HG03103 (cell line): ENCODE data around the gene NAPG.
"Not testable (repeated sequence)": the region's sequence is repeated elsewhere in the genome, so short reads cannot be mapped to it uniquely, and the experiment has no call there.

Source experiments
- ATAC-seq: cut with Tn5 transposase; IDR thresholded peaks from one replicate; pipeline ENCODE4 v1.9.1; 2021; ENCODE audit warnings: low read depth; ENCODE audit not compliant: unreplicated experiment

The NAPG gene

DNA sequence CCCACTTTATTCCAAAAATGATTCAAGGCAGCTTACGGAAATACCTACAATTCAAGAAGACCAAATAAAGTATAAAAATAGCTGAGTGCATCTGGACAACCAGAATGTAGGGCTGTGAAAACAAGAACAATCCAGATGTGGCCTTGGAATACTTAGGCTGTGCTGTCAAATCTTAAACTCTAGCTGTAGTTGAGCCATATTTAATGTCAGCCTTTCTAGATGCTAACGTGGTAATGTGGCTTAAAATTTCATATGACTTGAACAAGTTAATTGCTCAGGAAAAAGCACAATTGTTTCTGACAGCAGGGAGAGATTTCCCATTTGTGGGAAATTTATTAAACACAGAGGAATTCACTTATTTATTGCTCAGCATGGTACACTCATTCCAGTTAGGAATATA, 14.6 kb upstream of the NAPG start:
- no peak for ATAC-seq

DNA sequence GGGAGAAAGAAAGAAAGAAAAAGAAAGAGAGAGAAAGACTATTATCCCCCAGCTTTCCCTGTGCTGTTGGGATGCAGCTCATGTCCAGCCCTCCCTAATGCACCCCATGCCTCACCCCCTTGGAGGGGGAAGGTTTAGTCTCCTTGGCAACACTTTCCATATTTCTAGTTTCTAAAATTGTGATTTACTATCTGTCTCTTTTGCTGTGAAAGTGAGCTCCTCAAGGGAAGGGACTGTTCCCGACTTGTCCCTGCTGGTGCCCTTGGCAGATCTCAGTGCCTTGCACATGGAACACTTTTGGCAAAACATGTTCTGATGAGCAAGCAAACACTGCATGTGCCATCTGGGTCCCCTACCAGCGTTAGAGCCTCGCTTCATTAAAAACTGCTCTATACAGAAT, 11.7 kb upstream of the NAPG start:
- ATAC-seq = no peak

DNA sequence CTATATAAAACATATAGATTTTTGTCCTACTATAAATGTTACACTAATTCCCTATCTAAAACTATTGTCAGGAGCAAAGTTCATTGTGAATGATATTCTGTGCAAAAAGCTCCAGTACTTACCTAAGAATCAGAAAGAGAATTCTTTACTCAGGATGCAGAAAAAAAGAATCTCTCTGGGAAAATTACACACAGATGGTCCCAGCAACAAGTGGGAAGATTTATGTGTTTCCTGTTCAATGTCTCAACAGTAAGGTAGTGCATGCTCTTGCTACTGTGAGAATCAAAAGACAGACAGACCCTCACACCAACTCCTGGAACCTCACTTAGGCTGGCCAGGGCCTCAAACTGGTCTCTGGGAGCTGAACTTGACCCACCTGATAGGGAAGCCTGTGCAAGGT, 11.2 kb upstream of the NAPG start:
- ATAC-seq = no peak

DNA sequence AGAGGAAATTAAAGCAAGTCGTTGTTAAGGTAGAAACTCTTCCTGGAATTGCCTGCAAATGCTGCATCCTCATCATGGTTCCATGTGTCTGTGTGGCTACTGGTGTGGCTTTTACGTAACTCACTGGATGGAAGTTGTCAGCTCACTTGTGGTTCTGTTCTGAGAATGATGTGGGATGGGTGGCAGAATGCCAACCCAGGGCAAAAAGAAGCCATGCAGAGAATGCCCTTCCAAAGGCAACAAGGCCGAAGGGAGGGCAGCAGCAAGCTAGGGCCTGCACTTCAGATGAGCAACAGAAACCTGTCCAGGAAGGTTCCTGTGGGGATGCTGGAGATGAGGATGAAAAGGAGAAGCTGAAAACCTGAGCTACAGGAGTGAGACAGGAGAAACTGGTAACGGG, 10.4 kb upstream of the NAPG start:
- no peak for ATAC-seq

DNA sequence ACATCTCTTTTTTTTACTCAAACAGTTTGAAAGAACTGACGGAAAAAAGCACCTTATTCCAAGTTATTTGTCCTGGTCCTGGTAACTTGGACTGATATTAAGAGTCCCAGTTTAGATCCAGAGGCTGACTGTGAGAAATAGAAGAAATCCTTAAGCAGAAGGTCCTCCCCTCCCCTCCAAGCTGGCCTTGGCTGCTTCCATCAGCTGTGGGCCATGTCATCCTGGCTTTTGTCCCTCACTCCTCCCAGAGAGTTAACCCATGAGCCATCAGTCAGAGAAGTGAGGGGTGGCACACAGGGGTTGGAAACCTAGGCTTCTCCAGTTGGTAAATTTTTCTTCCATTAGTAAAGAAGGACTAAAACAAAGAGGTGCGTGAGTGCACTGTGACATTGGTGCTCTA, 9.7 kb upstream of the NAPG start:
- no peak for ATAC-seq

DNA sequence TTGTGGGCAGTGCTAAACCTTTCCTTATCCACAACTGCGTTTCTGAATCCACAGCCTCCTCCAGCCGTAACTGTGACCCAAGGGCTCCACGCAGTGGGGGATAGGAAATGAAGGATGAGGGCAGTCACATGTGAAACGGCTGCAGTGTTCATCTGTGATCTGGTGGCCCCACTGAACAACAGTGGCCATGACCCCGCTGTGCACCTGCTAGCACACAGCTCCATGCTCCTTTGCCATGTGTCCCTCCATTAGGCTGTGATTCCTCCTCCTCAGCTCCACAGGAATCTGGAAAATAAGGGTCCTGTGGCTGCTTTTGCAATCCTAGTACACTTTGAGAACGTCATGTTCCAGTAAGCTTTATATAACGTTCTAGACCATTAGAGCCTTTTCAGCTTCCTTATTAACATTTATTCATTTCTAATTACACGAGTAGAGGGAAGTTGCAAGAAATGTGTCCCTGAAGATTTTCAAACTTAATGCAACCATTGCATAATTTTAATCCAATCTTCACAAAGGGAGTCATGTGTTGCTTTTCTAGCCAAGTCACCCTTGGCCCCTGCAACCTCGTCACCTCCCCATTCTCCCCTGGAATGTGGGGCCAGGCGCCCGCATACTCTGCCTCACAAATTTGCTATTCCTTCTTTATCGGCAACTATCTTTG, 7.1 kb upstream of the NAPG start:
- no peak for ATAC-seq

DNA sequence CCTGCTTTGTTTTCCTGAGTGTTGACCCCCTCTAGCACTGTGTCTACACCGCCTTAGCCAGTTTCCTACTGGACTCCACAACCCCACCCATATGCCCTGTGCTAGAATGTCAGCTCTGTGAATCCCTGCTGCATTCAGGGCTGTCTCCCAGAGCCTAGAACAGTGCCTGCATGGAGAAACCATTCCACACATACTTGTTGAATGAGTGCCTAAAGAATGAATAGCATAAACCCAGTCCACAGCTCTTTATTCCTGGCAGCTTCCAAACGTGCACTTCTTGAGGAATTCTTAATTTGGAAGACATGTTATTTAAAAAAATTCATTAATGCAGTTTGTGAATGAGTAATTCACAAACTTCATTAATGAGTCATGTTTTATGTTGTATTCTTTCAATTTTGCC, 6.5 kb upstream of the NAPG start:
- ATAC-seq = no peak

DNA sequence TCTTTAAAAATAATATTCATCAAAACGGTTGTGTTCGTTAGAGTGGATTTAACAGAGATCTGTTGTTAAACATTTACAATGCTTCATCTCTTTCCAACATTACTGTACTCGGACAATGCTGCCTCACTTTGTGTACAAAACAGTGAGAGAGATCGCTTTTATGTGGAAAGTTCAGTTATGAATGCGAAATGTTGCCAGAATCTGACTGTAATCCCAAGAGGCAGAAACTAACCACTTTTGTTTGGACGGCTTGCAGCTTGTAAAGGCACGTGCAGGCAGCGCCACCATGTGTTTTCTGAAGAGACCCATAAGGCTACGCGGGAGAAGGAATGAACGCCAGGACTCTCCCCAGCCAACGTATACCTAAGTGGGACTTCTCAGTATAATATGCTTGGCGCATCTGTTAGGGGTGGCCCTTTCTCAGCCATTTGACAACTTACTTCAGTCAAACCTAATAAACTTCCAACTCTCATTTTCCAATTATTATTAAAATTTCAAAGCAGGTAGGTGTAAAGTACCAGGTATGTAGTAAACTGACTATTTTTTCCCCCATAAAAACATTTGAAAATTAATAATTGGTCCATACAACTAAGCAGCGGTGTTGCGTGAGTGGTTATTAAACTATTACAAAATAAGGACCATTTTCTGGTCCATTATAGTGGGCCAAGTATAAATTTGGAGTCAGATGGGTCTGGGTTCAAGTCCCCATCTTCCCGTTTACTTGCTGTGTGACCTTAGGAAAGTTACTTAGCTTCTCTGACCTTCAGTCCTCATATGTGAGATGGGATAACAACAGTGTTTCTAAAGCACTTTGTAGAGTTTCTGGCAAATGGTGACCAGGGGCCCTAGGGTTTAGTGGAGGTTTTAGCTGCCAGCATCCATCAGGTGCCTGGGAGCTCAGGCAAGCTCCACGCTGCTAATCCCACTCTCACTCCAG, 5.6 kb upstream of the NAPG start:
- ATAC-seq = peak; percentile 74

DNA sequence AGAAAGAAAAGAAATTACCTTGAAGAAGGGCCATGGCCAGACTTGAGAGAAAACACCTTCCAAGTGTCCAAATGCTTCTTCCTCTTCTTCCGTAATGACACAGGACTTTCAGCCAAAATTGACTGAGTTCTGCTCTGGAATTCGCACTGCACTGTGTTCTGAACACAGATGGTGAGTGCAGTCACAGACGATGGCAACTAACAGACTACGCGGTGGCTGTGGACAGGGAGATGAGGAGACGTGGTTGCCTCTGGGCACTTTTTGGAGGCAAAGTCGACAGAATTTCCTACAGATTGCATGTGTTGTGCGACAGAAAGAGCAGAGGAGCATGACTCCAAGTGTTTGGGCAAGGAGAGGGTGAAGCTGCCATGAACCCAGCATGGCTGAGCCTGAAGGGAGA, 4.3 kb upstream of the NAPG start:
- ATAC-seq = no peak

DNA sequence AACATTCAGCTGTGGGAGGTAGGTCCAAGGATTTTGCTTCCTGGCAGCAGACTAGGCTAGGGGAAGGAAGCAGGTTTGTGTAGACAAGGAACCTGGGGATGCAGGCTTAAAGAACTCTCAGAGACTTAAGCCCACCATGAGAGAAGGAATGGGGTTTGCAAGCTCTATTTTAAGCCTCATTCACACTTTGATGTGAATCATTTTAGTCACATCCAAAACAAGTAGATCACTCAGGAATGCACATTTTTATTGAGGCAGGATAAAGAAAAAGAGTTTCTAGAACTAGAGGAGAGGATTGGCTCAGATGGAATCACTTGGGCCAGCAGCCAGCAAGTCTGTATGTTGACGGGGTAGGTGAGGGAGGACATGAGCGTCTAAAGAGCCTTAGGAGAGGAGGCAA, 3.3 kb upstream of the NAPG start:
- ATAC-seq = no peak

DNA sequence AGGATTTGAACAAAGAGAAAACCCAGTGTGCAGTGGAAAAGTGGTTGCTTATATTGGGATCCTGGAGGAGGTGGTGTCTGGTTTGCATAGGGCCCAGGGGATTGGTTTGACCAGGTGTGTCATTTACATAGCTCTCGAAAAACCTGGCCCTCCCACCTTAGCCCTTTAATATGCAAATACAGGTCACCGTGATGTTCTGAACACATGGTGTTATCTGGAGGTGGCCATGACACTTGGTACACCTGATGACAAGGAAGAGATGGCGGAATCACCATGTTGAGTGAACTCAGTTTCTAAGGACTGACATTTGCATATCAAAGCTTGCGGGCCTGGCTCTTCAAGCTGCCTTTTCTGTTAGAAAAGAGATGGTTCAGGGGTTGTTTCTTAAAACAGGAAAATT, 2.3 kb upstream of the NAPG start:
- no peak for ATAC-seq

DNA sequence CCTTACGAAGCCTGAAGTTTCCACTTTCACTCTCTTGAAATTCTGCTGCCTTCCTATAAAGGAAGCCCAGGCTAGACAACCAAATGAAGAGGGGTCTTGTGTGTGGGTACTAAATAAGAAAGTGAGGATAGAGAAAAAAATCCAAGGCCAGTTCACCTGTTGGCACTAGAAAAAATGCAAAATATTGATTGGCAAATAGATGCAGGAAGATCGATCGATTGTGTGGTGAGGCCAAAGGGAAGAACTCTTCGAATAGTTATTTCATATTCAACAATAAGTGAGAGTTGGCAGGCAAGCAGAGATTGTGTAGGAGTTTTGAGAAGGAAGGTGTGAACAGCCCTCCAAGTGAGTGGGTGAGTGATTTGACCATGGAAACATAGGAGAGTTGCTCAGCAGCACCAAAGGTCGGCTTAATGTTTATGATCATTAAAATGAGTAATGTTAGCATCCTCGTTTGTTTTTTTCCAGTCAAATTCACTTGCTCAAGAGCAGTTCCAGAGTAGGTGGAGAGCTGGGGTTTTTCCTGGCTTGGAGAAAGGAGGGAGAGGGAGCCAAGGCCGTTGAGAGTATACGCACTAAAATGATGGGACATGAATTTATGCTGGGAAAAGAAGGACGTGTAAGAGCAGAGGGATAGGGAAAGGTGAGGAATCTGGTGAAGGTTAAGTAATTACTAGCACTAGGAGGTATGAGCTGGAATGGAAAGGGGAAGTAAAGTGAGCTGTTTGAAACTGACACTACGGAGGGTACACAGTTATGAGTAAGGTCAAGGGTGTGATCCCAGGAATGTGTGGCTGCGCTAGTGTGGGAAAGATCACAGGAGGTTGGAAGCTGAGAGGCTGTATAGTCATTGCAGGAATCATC, 1.1 kb upstream of the NAPG start:
- ATAC-seq = no peak

DNA sequence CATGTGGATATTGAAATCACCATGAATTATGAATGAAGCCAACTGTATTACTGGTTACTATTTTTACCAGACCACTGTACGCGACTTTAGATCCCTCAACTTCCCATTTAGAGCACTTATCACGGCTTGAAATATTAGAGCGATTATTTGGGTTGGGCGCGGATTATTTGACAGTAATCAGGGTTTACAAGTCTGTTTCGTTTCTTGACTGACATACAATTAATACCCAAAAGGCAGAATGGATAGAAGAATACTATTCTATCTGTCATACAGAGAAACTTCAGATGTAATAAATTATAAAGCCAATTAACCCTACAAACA, 496 bp upstream of the NAPG start:
- ATAC-seq = no peak

DNA sequence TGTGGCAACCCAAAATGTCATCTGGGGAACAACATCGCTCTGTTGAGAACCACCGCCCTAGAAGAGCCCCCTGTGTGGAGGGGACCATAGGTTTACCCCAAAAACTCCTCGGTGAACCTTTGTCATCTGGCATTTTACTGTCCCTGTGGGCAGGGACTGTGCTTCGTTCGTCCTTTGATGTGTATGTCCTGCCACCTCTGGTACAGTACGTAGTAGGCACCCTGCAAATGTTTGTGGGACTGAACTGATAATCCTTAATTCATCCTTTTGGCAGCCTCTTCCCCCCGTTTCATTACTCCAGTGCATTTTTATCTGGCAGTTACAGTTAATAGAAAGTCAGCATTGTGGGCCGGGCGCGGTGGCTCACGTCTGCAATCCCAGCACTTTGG, 728 bp downstream of the NAPG start:
- peak; percentile 2 for ATAC-seq

DNA sequence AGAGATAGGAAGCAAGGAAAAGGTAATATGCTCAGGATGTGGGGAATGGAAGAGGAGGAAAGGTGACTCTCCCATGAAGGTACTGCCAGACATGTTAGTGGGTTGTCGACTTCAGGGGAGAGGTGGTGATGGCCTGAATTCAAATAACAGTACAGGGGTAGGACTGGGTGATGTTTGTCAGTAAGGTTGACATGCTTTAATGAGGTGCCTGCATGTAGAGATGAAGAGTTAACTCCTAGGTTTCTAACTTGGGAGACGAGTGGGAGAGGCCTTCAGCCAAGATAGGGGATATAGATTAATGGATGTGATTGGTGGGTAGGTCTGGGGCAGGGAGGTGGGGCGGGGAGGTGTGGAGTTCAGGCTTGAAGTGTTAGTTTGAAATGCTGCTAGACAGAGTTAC, 2.6 kb downstream of the NAPG start:
- ATAC-seq = no peak

DNA sequence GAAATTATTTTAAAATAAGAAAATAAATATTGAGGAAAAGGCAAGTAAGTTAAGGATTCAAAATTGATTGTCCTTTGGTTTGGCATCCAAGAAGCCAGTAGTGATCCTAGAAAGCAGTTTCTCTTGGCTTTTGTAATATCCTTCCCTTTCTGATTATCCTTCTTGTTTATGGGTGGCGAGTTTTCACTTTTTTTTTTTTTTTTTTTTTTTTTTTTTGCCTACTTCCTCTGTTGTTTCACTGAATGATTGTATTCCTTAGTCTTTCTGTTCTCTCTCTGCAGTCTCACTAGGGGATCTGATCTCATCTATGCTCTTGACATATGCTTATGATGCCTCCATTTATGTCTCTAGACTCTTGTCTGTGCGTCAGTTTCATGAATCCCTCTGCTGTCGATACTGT, 4.2 kb downstream of the NAPG start:
- no peak for ATAC-seq

DNA sequence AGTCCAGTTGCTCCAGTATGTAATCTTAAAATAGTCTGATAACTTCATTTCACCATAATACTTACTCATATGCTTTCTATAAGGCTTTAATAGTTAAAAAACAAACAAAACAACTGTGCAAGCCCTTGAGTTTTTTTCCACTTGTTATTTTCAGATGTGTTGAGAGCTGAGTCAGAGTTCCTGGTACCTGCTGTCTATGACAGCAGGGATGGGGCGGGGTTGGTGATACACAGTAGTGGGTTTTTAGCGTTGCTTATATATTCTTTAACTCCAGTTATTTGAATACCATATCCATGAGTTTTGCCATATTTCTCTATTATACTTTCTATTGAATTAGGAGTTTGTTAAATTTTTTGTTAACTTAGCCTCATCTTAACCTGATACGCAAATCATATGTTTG, 5.0 kb downstream of the NAPG start:
- ATAC-seq = no peak

DNA sequence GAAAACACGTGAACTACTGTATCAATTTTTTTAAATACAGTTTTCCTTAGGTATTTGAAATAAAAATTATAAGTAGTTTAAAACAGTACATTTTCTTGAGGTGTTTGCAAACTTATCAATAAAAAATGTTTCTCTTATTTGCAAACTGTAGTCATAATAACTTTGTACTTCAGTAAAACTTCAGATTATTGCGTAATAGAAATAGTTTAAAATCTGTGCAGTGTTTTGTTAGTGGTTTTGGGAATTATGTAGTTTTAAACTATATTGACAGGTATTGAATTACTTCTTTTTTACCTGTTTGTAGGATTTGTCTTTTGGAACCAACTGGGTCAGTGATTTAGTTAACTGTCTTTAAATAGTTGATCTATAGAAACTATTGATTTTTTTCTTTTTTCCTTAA, 7.3 kb downstream of the NAPG start:
- no peak for ATAC-seq

DNA sequence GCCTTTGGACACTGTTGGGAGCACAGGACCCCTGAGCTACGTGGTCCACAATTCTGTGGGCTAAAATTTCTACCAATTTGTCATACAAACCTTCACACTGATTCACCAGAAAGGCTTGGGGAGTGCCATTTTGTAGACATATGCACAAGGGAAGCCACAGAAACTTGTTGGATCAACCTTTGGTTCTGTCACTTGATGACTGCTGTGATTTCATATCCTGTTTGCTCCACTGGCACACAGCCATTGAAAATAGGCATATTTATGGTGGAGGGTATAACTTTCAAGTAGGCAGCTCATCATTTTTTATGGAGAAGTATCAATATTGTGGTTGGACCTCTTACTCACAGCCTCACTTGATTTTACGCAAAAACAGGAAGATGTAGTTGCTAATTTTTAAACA, 10.5 kb downstream of the NAPG start:
- no peak for ATAC-seq

DNA sequence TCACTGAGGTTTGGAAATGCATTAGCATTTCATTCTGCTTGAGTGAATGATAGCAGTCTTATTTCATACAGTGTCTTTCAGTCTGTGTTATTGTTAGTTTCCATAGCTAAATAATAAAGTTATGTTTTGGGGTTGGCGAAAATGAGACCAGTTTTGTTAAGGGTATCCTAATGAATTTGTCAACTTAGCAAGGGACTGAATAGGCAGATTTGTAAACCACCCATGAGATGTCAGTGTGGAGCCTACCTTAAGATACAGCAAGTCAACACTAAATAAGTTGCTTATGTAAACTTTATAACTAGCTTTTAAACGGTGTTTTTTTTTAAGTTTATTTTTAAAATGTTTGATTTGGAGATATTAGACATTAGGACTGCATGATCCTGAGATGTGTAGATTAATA, 11.9 kb downstream of the NAPG start:
- ATAC-seq = no peak

DNA sequence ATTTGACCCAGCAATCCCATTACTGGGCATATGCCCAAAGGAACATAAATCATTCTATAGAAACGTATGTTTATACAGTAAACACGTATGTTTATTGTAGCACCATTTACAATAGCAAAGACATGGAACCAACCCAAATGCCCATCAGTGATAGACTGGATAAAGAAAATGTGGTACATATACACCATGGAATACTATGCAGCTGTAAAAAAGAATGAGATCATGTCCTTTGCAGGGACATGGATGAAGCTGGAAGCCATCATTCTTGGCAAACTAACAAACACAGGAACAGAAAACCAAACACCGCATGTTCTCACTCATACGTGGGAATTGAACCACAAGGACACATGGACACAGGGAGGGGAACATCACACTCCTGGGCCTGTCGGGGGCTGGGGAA, 13.3 kb downstream of the NAPG start:
- ATAC-seq = not testable (repeated sequence)
